Trophoblast cell (in vitro differentiated cells and primary cell): ENCODE results near the gene SCAMP2.
A peak's percentile ranks its signal among the peaks of the same experiment; 100 is the strongest.

Source experiments
- DNase-seq, 2 donors: peaks; one replicate each; pipeline ENCODE4 v3.0.0-alpha.2; 2016
- H2AFZ ChIP-seq: 2 replicates; pipeline ENCODE4 v1.6.1; 2013; ENCODE audit warnings: low read length, moderate library complexity, mild to moderate bottlenecking; ENCODE audit not compliant: insufficient read depth, poor library complexity
- H2AK5ac ChIP-seq: 2 replicates; pipeline ENCODE4 v1.6.1; 2013; ENCODE audit warnings: mild to moderate bottlenecking, low read length
- H2BK120ac ChIP-seq: 2 replicates; pipeline ENCODE4 v1.6.1; 2013; ENCODE audit warnings: low read length, mild to moderate bottlenecking, moderate library complexity; ENCODE audit not compliant: insufficient read depth, poor library complexity
- H2BK12ac ChIP-seq: 2 replicates; pipeline ENCODE4 v1.6.1; 2013; ENCODE audit warnings: mild to moderate bottlenecking, low read length, moderate library complexity
- H2BK5ac ChIP-seq: 2 replicates; pipeline ENCODE4 v1.6.1; 2013; ENCODE audit warnings: low read length, low read depth, moderate library complexity, mild to moderate bottlenecking; ENCODE audit not compliant: poor library complexity
- H3K14ac ChIP-seq: 2 replicates; pipeline ENCODE4 v1.6.1; 2013; ENCODE audit warnings: mild to moderate bottlenecking, low read length
- H3K18ac ChIP-seq: 2 replicates; pipeline ENCODE4 v1.6.1; 2013; ENCODE audit warnings: mild to moderate bottlenecking, low read length
- H3K23ac ChIP-seq: 2 replicates; pipeline ENCODE4 v1.6.1; 2013; ENCODE audit warnings: low read length
- H3K27ac ChIP-seq: 2 replicates; pipeline ENCODE4 v1.5.1; 2013; ENCODE audit warnings: low read depth, mild to moderate bottlenecking, inconsistent platforms, low read length, moderate library complexity
- H3K27me3 ChIP-seq: 2 replicates; pipeline ENCODE4 v1.6.1; 2013; ENCODE audit warnings: inconsistent platforms, mild to moderate bottlenecking, low read length, moderate library complexity; ENCODE audit not compliant: insufficient read depth
- H3K36me3 ChIP-seq, 2 experiments: 1 replicate in 1 of 2; 2 replicates in 1 of 2; pipeline ENCODE4 v1.6.1; 2013; ENCODE audit warnings: low read length in 2 of 2, mild to moderate bottlenecking in 2 of 2, moderate library complexity in 1 of 2; ENCODE audit not compliant: insufficient read depth in 2 of 2, control insufficient read depth in 1 of 2
- H3K4ac ChIP-seq: 2 replicates; pipeline ENCODE4 v1.6.1; 2013; ENCODE audit warnings: low read depth, mild to moderate bottlenecking, low read length, moderate library complexity
- H3K4me1 ChIP-seq, 2 experiments: 1 replicate in 1 of 2; 2 replicates in 1 of 2; pipeline ENCODE4 v1.6.1; 2013; ENCODE audit warnings: low read length in 2 of 2, mild to moderate bottlenecking in 2 of 2, moderate library complexity in 1 of 2; ENCODE audit not compliant: insufficient read depth in 2 of 2, control insufficient read depth in 1 of 2
- H3K4me2 ChIP-seq: 2 replicates; pipeline ENCODE4 v1.6.1; 2013; ENCODE audit warnings: inconsistent platforms, mild to moderate bottlenecking, low read length, moderate library complexity
- H3K4me3 ChIP-seq: 2 replicates; pipeline ENCODE4 v1.5.1; 2013; ENCODE audit warnings: mild to moderate bottlenecking, low read depth, low read length, inconsistent platforms
- H3K79me1 ChIP-seq: one replicate; pipeline ENCODE4 v1.6.1; 2013; ENCODE audit warnings: low read length
- H3K79me2 ChIP-seq: 2 replicates; pipeline ENCODE4 v1.6.1; 2013; ENCODE audit warnings: low read length, mild to moderate bottlenecking; ENCODE audit not compliant: control insufficient read depth, insufficient read depth, poor library complexity
- H3K9ac ChIP-seq: 2 replicates; pipeline ENCODE4 v1.6.1; 2013; ENCODE audit warnings: mild to moderate bottlenecking, low read length
- H3K9me3 ChIP-seq: 2 replicates; pipeline ENCODE4 v1.6.1; 2013; ENCODE audit warnings: low read depth, mild to moderate bottlenecking, control low read depth, inconsistent platforms, low read length; ENCODE audit not compliant: insufficient read depth
- H4K12ac ChIP-seq: 2 replicates; pipeline ENCODE4 v1.6.1; 2013; ENCODE audit warnings: low read depth, mild to moderate bottlenecking, low read length, moderate library complexity
- H4K8ac ChIP-seq: 2 replicates; pipeline ENCODE4 v1.6.1; 2013; ENCODE audit warnings: low read depth, mild to moderate bottlenecking, low read length, moderate library complexity
- H4K91ac ChIP-seq: one replicate; pipeline ENCODE4 v1.6.1; 2013; ENCODE audit warnings: low read depth, mild to moderate bottlenecking, low read length, moderate library complexity
- WGBS: extraction: QIAGEN DNeasy Blood & Tissue Kit; methylation state at CpG from one replicate; pipeline ENCODE4 v1.1.7; 2013; ENCODE audit warnings: missing lambda C conversion rate; ENCODE audit not compliant: insufficient read length, insufficient coverage; ENCODE audit errors: extremely low coverage; 5-methylcytosine and 5-hydroxymethylcytosine counted together

SCAMP2 gene

GRCh38 chr15:74838137-74838516, 35.0 kb downstream of the SCAMP2 start:
- WGBS, result no CpG with 5 or more reads among the region's 10 CpGs
- H3K23ac ChIP-seq, result no peak overlapping the region
- no peak overlapping the region for H4K12ac ChIP-seq
- no peak overlapping the region for H3K4me3 ChIP-seq
- no peak overlapping the region for H3K4ac ChIP-seq
- H3K79me1 ChIP-seq, result peaks cover 4% of the 10 kb centered on the region
- H3K27me3 ChIP-seq, result no peaks in the 10 kb centered on the region
- H2BK120ac ChIP-seq, result no peak overlapping the region
- no peak overlapping the region for H3K14ac ChIP-seq
- H3K79me2 ChIP-seq, result no peaks in the 10 kb centered on the region
- H3K27ac ChIP-seq, result no peak overlapping the region
- peaks cover 6 to 8% of the 10 kb centered on the region in 2 experiments for H3K4me1 ChIP-seq
- no peak overlapping the region for H3K9ac ChIP-seq
- peaks cover 0 to 3% of the 10 kb centered on the region in 2 experiments for H3K36me3 ChIP-seq
- no peak for DNase-seq
- H2AK5ac ChIP-seq, result no peak overlapping the region
- no peak overlapping the region for H2BK12ac ChIP-seq
- no peak overlapping the region for H2BK5ac ChIP-seq
- H2AFZ ChIP-seq, result no peak overlapping the region
- H4K91ac ChIP-seq, result no peak overlapping the region
- no peak overlapping the region for H3K18ac ChIP-seq
- no peak overlapping the region for H3K4me2 ChIP-seq
- no peak overlapping the region for H4K8ac ChIP-seq
- no peaks in the 10 kb centered on the region for H3K9me3 ChIP-seq

GRCh38 chr15:74837482-74838136, 35.6 kb downstream of the SCAMP2 start:
- Histone ChIP-seq H2BK120ac (no peak overlapping the region), H3K4me3 (no peak overlapping the region), H3K36me3 (peaks cover 0 to 3% of the 10 kb centered on the region in 2 experiments), H4K8ac (no peak overlapping the region), H3K27me3 (no peaks in the 10 kb centered on the region), H2BK5ac (no peak overlapping the region), H3K9me3 (no peaks in the 10 kb centered on the region), H2AFZ (no peak overlapping the region), H3K14ac (no peak overlapping the region), H3K27ac (no peak overlapping the region), H3K18ac (no peak overlapping the region), H2AK5ac (no peak overlapping the region), H4K91ac (no peak overlapping the region), H3K4ac (no peak overlapping the region), H3K79me1 (no peaks in the 10 kb centered on the region), H3K4me1 (peaks cover 6 to 8% of the 10 kb centered on the region in 2 experiments), H3K79me2 (no peaks in the 10 kb centered on the region), H3K23ac (no peak overlapping the region), H2BK12ac (no peak overlapping the region), H3K9ac (no peak overlapping the region), H4K12ac (no peak overlapping the region), H3K4me2 (no peak overlapping the region)
- DNase-seq, result no peak
- no CpG with 5 or more reads among the region's 15 CpGs for WGBS

GRCh38 chr15:74836846-74837245, 36.3 kb downstream of the SCAMP2 start:
- H3K9me3 ChIP-seq, result no peaks in the 10 kb centered on the region
- no peak overlapping the region for H2BK12ac ChIP-seq
- no peaks in the 10 kb centered on the region for H3K79me1 ChIP-seq
- no peak overlapping the region for H3K4ac ChIP-seq
- no peak overlapping the region for H3K14ac ChIP-seq
- H3K4me2 ChIP-seq, result no peak overlapping the region
- H3K27me3 ChIP-seq, result no peaks in the 10 kb centered on the region
- no peak overlapping the region for H3K9ac ChIP-seq
- no CpG with 5 or more reads among the region's 7 CpGs for WGBS
- H3K36me3 ChIP-seq, result peaks cover 0 to 3% of the 10 kb centered on the region in 2 experiments
- H2BK5ac ChIP-seq, result no peak overlapping the region
- no peak overlapping the region for H4K12ac ChIP-seq
- H4K91ac ChIP-seq, result no peak overlapping the region
- no peak overlapping the region for H4K8ac ChIP-seq
- no peak overlapping the region for H2AK5ac ChIP-seq
- no peak overlapping the region for H3K4me3 ChIP-seq
- H3K27ac ChIP-seq, result no peak overlapping the region
- H3K23ac ChIP-seq, result no peak overlapping the region
- no peak overlapping the region for H2AFZ ChIP-seq
- H3K18ac ChIP-seq, result no peak overlapping the region
- H3K79me2 ChIP-seq, result no peaks in the 10 kb centered on the region
- H3K4me1 ChIP-seq, result peaks cover under 1 to 3% of the 10 kb centered on the region in 2 experiments
- H2BK120ac ChIP-seq, result no peak overlapping the region
- no peak for DNase-seq

GRCh38 chr15:74835312-74835823, 37.8 kb downstream of the SCAMP2 start:
- Histone ChIP-seq H4K8ac (no peak overlapping the region), H4K12ac (no peak overlapping the region), H3K4ac (no peak overlapping the region), H2BK5ac (no peak overlapping the region), H3K79me2 (no peaks in the 10 kb centered on the region), H3K4me3 (no peak overlapping the region), H2AK5ac (no peak overlapping the region), H3K4me2 (no peak overlapping the region), H3K18ac (no peak overlapping the region), H3K23ac (no peak overlapping the region), H3K36me3 (peaks cover 0 to 3% of the 10 kb centered on the region in 2 experiments), H3K27ac (no peak overlapping the region), H3K27me3 (no peaks in the 10 kb centered on the region), H4K91ac (no peak overlapping the region), H2AFZ (no peak overlapping the region), H2BK120ac (no peak overlapping the region), H3K9me3 (no peaks in the 10 kb centered on the region), H3K4me1 (peaks cover 0 to 3% of the 10 kb centered on the region in 2 experiments), H3K79me1 (no peaks in the 10 kb centered on the region), H3K14ac (no peak overlapping the region), H3K9ac (no peak overlapping the region), H2BK12ac (no peak overlapping the region)
- WGBS, result no CpG with 5 or more reads among the region's 5 CpGs
- peak; percentile 82 to 92 for DNase-seq
